Stomach (tissue), 9 donors: Measurements from ENCODE around the gene TIMM21. TPM values are rescaled to one million over a fixed set of nuclear protein-coding genes. Genes with fewer than 3 reads are reported as not detected.

Experiments
- DNase-seq, 2 donors: peaks; one replicate each; pipeline versions ENCODE4 v3.0.0 to v3.0.0-alpha.2; 2013 to 2019
- H3K27ac ChIP-seq, 5 donors: fragments of 200-600 bp in 4 of 5; sonication (generic) in 4 of 5; one replicate each; pipeline ENCODE4 v1.5.1; 2013 to 2019; ENCODE audit warnings: mild to moderate bottlenecking in 1 of 5, moderate library complexity in 1 of 5
- H3K27me3 ChIP-seq, 3 donors: fragments of 200-600 bp; sonication (generic); one replicate each; pipeline ENCODE4 v1.5.1; 2017 to 2019; ENCODE audit warnings: mixed run types in 1 of 3
- H3K36me3 ChIP-seq, 4 donors: fragments of 200-600 bp; sonication (generic); 1 replicate in 3 of 4; 2 replicates in 1 of 4; pipeline ENCODE4 v1.5.1; 2016 to 2019
- H3K4me1 ChIP-seq, 4 donors: fragments of 200-600 bp; sonication (generic); one replicate each; pipeline ENCODE4 v1.5.1; 2016 to 2019
- H3K4me3 ChIP-seq, 4 donors: fragments of 200-600 bp; sonication (generic) in 3 of 4; one replicate each; pipeline ENCODE4 v1.5.1; 2016 to 2019; ENCODE audit warnings: mild to moderate bottlenecking in 1 of 4
- H3K9me3 ChIP-seq, 4 donors: fragments of 200-600 bp; sonication (generic); one replicate each; pipeline ENCODE4 v1.5.1; 2016 to 2019
- CTCF ChIP-seq, 7 experiments: fragments of 450-650 bp in 4 of 7; fragments of 200-600 bp in 3 of 7; sonication (generic) in 3 of 7; IDR thresholded peaks; one replicate each; pipeline ENCODE4 v1.5.1; 2016 to 2019; ENCODE audit warnings: antibody characterized with exemption in 7 of 7, control low read depth in 2 of 7, mild to moderate bottlenecking in 1 of 7
- EP300 ChIP-seq: sonication (generic); formaldehyde crosslinking; IDR thresholded peaks from one replicate; pipeline ENCODE4 v1.6.1; 2017; ENCODE audit warnings: antibody characterized with exemption
- POLR2A ChIP-seq, 4 donors: fragments of 450-650 bp; IDR thresholded peaks; one replicate each; pipeline ENCODE4 v1.6.1; 2016; ENCODE audit warnings: antibody characterized with exemption in 4 of 4, control low read depth in 2 of 4, mild to moderate bottlenecking in 1 of 4, moderate library complexity in 1 of 4
- POLR2AphosphoS5 ChIP-seq, 3 donors: sonication (generic); formaldehyde crosslinking; IDR thresholded peaks; one replicate each; pipeline ENCODE4 v1.6.1; 2016; ENCODE audit warnings: antibody characterized with exemption in 3 of 3
- WGBS, 5 donors: extraction: QIAGEN DNeasy Blood & Tissue Kit in 3 of 5; methylation state at CpG; one replicate each; pipeline versions ENCODE4 v1.1.5 to v1.1.7; 2013 to 2018; 5-methylcytosine and 5-hydroxymethylcytosine counted together
- intact Hi-C: fragments of 100-400 bp; cut with DNase I; formaldehyde crosslinking; loops from one replicate; pipeline ENCODE4 v1.15.1; 2023; ENCODE audit warnings: low total_unique reads
- polyA plus RNA-seq, 3 donors: library from polyadenylated mRNA; stranded (reverse); fragments of 200-250 nt; gene quantifications; one replicate each; pipeline ENCODE4 v1.2.3, GENCODE V29; 2013
- total RNA-seq, 5 donors: library from RNA; depleted of rRNA; stranded (reverse); fragments of >200 nt; gene quantifications; one replicate each; pipeline versions ENCODE4 v1.1.0 to v1.2.3, GENCODE V29; 2014 to 2016
- donor health status: healthy with polysubstance abuse.
- donor health status: Bipolar disorder and iron deficiency.
- donor health status: healthy.

The TIMM21 gene
- total and polyA plus RNA-seq, 8 donors, result 5.8 to 99.1 (median 13.8) TPM; not detected in 1

GRCh38 chr18:74172697-74173433 lies 24.5 kb downstream of the TIMM21 start:
- 69 to 81% (median 76%) methylated on average over 26 to 27 of the region's 27 CpGs for WGBS, 5 donors

GRCh38 chr18:74173434-74173750 lies 25.1 kb downstream of the TIMM21 start:
- DNase-seq, result no peak
- 88 to 95% (median 93%) methylated on average over 9 to 11 of the region's 11 CpGs for WGBS, 5 donors
- intact Hi-C loops, result no loop called here

More at GRCh38 chr18:74172697-74173433, 24.5 kb downstream of the TIMM21 start:
- Histone ChIP-seq H3K4me3 (peak overlapping the region; percentile 29 to 40 (median 35)), H3K36me3 (no peaks in the 10 kb centered on the region), H3K27me3 (peaks cover 0 to 32% (median 0%) of the 10 kb centered on the region in 3 donors), H3K27ac (no peak overlapping the region), H3K9me3 (no peaks in the 10 kb centered on the region), H3K4me1 (peaks cover 0 to 13% (median 4%) of the 10 kb centered on the region in 4 donors)
- TF ChIP-seq CTCF (IDR thresholded peaks at IDR 0.05) (no peak), EP300 (no peak), POLR2AphosphoS5 (IDR thresholded peaks at IDR 0.05) (no peak), POLR2A (IDR thresholded peaks at IDR 0.05) (no peak)
- intact Hi-C loops, result no loop called here
- DNase-seq, result no peak

GRCh38 chr18:74175658-74176057 lies 27.3 kb downstream of the TIMM21 start:
- Histone ChIP-seq H3K9me3 (no peaks in the 10 kb centered on the region), H3K36me3 (no peaks in the 10 kb centered on the region), H3K4me1 (peaks cover 0 to 13% (median 4%) of the 10 kb centered on the region in 4 donors), H3K27me3 (peaks cover 0 to 32% (median 0%) of the 10 kb centered on the region in 3 donors), H3K27ac (no peak overlapping the region), H3K4me3 (no peak overlapping the region)
- intact Hi-C loops, result no loop called here
- no peak for DNase-seq
- no peak for TF ChIP-seq POLR2AphosphoS5 (IDR thresholded peaks at IDR 0.05)
- TF ChIP-seq CTCF (IDR thresholded peaks at IDR 0.05), result no peak
- TF ChIP-seq EP300, result no peak
- no peak for TF ChIP-seq POLR2A (IDR thresholded peaks at IDR 0.05)
- WGBS, 5 donors, result 31 to 46% (median 43%) methylated on average over 6 of the region's 6 CpGs

More at GRCh38 chr18:74173434-74173750, 25.1 kb downstream of the TIMM21 start:
- H3K4me1 ChIP-seq, result peaks cover 0 to 13% (median 4%) of the 10 kb centered on the region in 4 donors
- H3K27ac ChIP-seq, result no peak overlapping the region
- H3K36me3 ChIP-seq, result no peaks in the 10 kb centered on the region
- no peak overlapping the region for H3K4me3 ChIP-seq
- H3K27me3 ChIP-seq, result peaks cover 0 to 32% (median 0%) of the 10 kb centered on the region in 3 donors
- H3K9me3 ChIP-seq, result no peaks in the 10 kb centered on the region
- TF ChIP-seq EP300 (no peak), POLR2AphosphoS5 (IDR thresholded peaks at IDR 0.05) (no peak), POLR2A (IDR thresholded peaks at IDR 0.05) (no peak), CTCF (IDR thresholded peaks at IDR 0.05) (no peak)

- Histone ChIP-seq H3K4me1 (no peaks in the 10 kb centered on the region), H3K36me3 (no peaks in the 10 kb centered on the region), H3K4me3 (no peak overlapping the region), H3K9me3 (no peaks in the 10 kb centered on the region), H3K27me3 (peaks cover 0 to 42% (median 0%) of the 10 kb centered on the region in 3 donors), H3K27ac (no peak overlapping the region)
- intact Hi-C loops, result no loop called here
- TF ChIP-seq EP300, result no peak
- no peak for TF ChIP-seq CTCF (IDR thresholded peaks at IDR 0.05)
- no peak for TF ChIP-seq POLR2A (IDR thresholded peaks at IDR 0.05)
- TF ChIP-seq POLR2AphosphoS5 (IDR thresholded peaks at IDR 0.05), result no peak
- DNase-seq, result no peak
- 58 to 75% (median 68%) methylated on average over 1 of the region's 1 CpG for WGBS, 5 donors
These were observed 30.6 kb downstream of the TIMM21 start for GRCh38 chr18:74178884-74179283.
